Muscle of arm (tissue), 12 donors: ENCODE measurements around the gene PRPF19. TPM values are rescaled to one million over a fixed set of nuclear protein-coding genes. Genes with fewer than 3 reads are reported as not detected.

ENCODE experiments used
- DNase-seq: peaks from one replicate; pipeline ENCODE4 v3.0.0-alpha.2; 2013
- polyA plus RNA-seq, 12 donors: library from polyadenylated mRNA; unstranded; fragments of 120-200 nt; gene quantifications; one replicate each; pipeline ENCODE4 v1.2.1, GENCODE V29; 2013; ENCODE audit not compliant: insufficient read length in 12 of 12

Gene PRPF19
- polyA plus RNA-seq, 12 donors = 53.4 to 83.9 (median 64.8) TPM; not detected in 1

DNA sequence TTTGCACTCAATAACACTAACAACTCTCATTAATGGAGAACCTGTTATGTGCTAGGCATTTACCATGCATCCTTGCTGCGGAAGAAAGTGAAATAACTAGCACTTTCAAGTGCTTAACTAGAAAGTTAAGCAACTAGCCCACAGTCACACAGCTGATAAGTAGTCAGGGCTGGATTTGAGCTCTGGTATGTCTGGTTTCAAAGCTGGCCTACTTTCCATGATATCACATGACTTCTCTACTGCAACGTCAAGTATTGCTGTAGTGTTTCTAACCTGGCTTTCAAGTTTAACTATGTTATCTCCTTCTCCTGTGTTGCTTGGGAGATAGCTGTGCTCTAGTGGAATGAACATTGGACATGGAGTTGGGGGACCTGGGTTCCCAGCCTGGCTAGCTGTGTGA is 33.5 kb upstream of the PRPF19 start:
- DNase-seq = no peak

DNA sequence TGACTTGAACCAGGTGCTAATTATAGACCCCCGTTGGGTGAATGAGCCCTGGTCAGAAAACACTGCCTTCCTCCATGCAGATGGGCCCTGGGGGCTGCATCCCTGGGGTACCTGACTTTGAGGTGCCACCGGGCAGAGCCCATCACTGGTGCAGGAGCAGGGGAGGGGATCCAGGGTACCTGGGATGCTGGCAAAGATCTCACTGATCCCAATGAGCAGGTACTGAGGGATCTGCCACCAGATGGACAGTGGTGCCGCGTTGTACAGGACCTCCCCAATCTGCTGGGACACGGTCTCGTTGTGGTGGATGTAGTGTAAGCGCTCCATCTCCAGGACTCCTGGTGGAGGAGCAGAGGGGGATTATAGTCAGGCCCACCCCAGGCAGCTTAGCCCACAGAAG is 32.9 kb upstream of the PRPF19 start:
- no peak for DNase-seq

DNA sequence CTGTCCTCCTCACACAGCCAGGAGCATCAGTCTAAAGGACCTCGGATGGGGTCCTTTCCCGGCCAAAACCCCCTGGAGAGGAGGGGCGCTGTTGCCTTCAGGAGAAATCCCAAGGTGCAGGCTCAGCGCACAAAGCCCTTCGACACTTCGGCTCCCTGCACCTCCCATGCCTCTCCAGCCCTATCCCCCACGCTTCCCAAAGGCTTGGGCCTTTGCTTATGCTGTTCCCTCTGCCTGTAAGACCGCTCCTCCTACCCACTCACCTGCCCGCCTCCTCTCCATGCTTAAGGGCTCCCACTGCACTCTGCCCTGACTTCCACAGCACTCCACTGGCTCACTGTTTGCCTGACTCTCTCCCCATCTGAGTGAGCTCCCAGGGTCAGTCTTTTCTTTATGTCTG is 32.1 kb upstream of the PRPF19 start:
- no peak for DNase-seq

DNA sequence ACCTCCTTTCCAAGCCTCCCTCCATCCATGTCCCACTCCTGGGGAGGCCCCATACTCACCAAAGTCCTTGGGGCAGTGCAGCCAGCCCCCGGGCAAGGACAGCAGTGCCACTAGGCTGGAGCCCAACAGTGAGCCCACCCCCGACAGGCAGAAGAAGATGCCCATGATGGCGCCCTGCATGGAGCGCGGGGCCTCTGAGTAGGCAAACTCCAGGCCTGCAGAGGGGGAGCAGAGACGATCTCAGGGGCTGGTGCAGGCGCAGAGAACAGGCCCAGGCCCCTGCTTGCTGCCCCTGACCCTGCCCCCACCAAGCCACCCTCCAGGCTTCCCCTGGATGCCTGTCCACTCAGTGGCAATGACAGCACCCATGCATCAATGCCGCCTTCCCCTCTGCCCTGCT is 31.4 kb upstream of the PRPF19 start:
- no peak for DNase-seq

DNA sequence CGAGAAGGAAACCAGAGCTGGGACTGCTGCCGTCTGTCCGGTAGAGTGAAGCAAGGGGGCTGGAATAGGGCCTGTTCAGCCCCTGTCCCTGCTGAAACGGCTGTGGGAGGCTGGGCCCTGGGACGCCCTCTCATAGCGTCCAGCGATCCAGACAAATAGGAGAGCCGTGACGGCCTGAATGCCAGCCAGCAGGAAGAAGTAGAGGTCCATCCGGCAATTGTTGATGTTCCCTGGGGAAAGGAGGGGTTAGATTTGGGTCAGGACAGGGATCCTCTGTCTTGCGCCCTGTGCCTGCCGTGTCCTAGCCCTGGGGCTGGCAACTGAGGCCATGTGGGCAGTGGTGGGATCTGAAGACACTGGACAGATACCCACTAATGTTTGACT is 30.8 kb upstream of the PRPF19 start:
- no peak for DNase-seq

DNA sequence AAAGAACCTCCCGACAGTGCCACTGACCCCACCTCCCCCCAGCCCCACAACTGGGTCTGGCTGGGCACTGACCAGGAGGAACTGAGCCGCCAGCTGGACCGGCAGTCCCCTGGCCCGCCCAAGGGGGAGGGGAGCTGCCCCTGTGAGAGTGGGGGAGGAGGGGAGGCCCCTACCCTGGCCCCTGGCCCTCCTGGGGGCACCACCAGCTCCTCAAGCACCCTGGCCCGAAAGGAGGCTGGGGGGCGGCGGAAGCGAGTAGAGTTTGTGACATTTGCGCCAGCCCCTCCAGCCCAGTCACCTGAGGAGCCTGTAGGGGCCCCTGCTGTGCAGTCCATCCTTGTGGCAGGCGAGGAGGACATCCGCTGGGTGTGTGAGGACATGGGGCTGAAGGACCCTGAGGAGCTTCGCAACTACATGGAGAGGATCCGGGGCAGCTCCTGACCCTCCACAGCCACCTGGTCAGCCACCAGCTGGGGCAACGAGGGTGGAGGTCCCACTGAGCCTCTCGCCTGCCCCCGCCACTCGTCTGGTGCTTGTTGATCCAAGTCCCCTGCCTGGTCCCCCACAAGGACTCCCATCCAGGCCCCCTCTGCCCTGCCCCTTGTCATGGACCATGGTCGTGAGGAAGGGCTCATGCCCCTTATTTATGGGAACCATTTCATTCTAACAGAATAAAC is 30.2 kb upstream of the PRPF19 start:
- no peak for DNase-seq

DNA sequence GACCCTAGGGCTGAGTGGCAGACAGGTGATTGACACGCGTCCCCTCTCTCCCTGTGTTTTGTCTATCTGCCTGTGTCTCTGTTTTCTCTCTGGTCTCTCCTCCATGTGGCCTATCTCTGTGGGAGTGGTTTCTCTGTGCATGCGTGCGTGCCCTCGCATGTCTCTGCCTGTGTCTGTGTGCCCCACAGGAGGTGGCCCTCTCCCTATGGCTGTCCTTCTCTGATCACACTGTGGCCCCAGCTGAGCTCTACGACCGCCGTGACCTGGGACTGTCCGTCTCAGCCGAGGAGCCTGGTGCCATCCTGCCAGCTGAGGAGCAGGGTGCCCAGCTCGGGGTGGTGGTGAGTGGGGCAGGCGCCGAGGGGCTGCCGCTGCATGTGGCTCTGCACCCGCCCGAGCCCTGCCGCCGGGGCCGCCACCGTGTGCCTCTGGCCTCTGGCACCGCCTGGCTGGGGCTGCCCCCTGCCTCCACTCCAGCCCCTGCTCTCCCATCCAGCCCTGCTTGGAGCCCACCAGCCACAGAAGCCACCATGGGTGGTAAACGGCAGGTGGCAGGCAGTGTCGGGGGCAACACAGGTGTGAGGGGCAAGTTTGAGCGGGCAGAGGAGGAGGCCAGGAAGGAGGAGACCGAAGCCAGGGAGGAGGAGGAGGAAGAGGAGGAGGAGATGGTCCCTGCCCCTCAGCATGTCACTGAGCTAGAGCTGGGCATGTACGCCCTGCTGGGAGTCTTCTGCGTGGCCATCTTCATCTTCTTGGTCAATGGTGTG is 29.5 kb upstream of the PRPF19 start:
- no peak for DNase-seq

DNA sequence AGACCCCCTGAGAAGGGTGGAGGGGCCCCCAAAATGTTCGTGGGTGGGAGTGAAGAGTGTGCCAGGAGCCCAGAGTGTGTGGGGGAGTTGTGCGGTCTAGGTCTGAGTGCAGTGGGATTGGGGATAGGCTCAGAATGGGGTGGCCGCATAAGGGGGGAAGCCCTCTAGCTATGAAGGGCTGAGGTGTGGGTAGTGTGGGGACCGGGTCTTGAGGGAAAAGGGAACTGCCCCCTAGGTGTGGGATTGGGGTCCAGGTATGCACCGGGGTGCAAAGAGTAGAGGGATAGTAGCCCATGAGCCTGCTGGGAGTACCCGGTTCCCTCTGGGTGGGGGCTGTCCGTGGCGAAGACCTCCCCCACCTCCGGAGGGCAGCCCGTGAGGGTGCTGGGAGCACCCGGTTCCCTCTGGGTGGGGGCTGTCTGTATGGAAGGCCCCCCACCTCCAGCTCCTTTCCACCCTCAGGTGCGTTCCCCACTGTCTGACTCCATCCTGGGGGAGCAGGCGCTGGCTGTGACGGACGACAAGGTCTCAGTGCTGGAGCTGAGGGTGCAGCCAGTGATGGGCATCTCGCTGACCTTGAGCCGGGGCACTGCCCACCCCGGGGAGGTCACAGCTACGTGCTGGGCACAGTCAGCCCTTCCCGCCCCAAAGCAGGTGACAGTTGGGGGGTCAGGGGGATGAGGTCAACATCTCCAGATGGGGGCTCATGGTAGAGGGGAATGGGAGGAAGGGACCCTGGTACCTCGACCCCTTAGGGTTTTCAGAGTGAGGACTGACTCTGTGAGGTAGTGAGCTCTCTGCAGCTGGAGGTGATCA is 28.6 kb upstream of the PRPF19 start:
- no peak for DNase-seq

DNA sequence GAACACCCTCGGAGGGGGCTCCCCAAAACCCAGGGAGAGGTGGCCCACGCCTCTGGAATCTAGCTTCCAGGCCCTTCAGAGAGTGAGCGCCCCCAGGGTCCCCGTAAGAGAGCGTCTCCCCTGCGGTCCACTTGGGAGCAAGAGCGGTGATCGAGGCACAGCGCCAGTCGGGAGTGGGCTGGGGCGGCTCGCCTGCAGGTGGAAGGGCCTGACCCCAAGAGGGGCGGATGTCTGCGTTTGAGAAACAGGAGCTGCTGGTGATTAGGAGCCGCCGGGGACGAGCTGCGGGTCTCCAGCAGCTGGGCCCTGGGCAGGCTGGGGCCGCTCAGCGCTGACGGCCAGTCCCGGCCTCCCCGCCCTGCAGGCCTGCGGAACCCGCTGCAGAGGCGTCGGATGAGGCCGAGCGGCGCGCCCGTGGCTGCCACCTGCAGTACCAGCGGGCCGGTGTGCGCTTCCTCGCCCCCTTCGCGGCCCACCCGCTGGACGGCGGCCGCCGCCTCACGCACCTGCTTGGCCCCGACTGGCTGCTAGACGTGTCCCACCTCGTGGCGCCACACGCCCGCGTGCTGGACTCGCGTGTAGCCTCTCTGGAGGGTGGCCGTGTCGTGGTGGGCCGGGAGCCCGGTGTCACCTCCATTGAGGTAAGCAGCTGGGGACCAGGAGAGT is 27.9 kb upstream of the PRPF19 start:
- no peak for DNase-seq

DNA sequence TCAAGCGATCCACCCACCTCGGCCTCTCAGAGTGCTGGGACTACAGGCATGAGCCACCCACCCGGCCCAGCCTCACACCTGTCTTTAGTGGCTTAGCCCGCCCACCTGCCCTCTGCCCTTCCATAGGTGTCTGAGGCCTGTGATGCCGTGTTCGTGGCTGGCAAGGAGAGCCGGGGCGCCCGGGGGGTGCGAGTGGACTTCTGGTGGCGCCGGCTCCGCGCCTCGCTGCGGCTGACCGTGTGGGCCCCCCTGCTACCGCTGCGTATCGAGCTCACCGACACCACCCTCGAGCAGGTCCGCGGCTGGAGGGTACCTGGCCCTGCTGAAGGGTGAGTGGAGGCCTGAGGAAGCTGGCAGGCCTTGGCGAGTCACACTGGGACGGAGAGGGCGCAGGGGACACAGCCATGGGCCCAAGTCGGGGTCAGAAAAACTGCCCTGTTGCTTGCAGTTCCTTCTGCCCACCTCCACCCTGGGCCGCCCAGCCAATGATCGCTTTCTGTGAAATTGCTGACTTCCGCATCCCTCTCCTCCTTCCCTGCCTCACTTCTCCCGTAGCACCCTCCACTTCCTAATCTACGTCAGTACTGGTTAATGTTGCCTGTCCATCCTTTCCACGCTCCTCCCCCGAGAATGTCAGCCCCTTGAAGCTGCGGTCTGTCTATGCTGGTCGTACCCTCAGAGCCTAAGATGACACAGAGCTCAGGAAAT is 27.2 kb upstream of the PRPF19 start:
- DNase-seq = no peak

DNA sequence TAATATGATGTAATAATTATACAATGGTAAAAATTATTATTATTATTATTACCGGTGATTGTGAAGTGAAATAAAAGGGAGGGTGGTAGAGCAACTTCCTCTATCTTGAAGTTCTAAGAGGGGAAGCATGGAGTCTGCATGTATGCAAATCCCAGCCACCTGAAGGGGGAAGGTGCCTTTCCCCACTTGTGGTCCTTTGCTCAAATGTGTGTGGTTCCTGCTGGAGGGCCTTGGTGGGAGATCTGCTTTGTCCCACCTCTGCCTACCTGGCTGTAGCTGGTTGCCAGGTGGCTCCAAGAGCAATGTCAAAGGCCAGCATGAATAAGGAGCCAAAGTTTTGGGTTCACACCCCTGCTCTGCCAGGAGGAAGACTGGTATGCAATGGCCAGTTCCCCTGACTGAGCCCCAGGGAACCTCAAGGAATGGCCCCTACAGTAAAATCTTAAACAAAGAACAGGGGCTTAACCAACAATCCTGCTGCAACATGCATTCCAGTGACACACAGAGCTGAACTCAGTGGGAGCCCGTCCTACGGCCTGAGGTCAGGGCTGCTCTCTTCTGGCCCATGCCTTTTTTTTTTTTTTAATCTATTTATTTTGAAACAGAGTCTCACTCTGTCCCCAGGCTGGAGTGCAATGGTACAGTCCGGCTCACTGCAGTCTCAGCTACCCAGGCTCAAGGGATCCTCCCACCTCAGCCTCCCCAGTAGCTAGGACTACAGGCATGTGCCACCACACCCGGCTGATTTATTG is 26.4 kb upstream of the PRPF19 start:
- no peak for DNase-seq

DNA sequence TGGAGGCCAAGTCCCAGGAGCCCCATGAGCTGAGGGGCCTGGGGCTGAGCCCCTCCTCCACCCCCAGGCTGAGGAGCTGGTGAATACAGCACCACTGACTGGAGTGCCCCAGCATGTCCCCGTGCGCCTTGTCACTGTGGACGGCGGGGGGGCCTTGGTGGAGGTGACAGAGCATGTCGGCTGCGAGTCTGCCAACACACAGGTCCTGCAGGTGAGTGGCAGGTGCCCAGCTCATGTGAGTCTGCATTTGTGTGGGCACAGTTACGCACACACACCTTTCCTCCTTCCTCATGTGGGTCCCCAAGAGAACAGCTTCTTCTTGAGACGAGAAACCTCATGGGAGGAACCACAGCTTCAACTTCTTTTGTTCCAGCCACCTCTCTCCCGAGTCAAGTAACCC is 25.5 kb upstream of the PRPF19 start:
- no peak for DNase-seq

DNA sequence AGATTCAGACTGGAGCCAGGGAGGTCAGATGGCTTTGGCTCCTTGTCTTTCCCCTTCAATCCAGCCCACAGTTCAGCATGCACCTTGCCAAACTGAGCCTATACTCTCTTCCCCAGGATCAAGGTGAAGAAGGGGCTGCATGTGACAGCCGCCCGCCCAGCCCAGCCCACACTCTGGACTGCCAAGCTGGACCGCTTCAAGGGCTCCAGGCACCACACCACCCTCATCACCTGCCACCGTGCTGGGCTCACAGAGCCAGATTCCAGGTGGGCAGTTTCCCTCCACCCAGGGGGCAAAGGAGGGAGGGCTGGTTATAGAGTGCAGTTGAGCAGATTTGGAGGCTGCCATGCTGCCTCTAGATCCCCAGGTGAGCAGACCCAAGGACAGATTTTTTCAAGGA is 24.0 kb upstream of the PRPF19 start:
- no peak for DNase-seq

DNA sequence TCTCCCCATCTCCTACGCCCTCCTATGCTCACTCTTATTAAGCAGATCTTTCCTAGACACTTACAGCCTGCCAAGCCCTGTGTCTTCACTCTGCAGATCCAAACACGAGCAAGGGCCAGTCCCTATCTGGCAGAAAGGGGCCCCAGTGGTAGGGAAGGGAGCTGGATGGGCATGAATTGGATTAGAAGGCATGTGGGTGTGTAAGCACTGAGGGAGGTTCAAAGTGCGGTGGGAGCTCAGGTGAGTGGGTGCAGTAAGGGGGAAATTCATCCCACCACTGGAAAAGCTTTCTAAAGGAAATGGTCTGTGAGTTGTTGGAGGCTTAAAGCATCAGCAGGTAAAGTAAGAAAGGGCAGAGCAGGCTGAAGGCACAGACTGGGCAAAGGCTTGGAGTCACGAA is 23.4 kb upstream of the PRPF19 start:
- no peak for DNase-seq

DNA sequence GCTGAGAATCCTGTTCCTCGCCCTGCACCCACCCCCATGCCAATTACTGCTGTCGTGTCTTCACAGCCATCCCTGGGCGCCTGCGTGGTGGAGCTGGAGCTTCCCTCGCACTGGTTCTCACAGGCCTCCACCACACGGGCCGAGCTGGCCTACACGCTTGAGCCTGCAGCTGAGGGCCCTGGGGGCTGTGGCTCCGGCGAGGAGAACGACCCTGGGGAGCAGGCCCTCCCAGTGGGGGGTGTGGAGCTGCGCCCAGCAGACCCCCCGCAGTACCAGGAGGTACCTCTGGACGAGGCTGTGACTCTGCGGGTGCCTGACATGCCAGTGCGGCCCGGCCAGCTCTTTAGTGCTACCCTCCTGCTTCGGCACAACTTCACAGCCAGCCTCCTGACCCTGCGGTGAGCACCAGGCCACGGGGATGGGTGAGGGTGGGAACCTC is 22.2 kb upstream of the PRPF19 start:
- no peak for DNase-seq

DNA sequence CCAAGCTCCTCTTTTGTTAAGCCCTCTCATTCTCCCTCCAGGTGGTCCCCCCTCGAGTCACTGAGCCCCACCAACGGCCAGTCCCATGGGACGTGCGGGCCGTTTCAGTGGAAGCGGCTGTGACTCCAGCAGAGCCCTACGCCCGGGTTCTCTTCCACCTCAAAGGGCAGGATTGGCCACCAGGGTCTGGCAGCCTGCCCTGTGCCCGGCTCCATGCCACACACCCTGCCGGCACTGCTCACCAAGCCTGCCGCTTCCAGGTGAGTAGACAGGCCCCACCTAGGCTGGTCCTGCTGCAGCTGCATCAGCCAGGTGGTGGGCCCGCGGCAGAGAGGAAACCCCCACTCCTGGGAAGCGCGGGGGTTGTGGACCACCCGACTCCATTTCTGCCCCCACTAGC is 21.2 kb upstream of the PRPF19 start:
- no peak for DNase-seq

DNA sequence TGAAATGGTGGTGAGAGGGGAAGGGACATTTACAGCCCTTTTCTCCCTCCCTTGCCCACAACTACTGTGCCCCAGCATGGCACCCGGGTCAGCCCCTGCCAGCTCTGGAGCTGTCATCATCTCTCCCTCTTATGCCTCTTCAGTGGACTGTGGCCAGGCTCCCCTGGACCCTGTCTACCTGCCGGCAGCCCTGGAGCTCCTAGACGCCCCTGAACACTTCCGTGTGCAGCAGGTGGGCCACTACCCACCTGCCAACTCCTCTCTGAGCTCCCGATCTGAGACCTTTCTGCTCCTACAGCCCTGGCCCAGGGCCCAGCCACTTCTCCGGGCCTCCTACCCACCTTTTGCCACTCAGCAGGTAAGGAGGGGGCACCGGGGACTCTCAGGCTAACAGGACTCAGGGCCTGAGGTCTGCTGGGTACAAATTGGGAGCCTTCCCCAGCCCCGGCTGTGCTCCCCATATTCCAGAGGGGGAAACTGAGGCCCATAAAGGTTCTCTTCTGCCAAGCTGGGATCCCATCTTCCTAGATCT is 20.7 kb upstream of the PRPF19 start:
- DNase-seq = no peak

DNA sequence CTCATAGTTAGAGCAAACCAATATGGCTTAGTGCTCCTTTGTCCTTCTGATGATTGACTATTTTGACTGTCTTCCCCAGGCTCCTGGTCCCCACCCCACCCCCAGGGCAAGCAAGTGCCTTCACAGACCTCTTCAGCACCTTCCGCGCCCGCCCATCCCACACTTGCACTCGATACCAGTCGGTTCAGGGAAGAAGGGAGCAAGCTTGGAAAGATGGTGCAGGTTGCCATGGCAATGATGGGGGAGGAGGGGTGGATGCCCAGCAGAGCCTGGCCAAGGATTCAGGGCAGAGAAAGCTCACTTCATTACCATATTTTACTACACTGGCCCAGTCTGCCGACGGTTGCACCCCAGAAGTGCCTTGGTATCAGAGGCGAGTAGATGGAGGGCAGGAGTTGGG is 20.1 kb upstream of the PRPF19 start:
- DNase-seq = no peak

DNA sequence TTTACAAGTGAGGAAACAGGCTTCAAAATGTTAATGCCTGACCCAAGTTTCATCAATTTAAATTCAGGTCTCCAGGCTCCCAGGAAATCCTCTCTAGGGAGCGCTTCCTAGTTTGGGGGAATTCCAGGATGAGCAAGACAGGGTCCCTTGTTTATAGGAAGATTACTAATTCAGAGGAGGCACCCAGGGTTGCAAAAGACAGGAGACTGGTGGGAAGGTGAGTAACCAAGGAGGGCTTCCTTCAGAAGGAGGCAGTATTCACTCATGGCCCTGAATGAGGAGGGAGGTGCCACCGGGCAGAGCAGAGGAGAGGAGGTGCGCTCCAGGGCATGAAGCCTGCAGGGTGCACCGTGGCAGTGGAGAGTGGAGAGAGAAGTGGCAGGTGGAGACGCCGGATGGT is 19.5 kb upstream of the PRPF19 start:
- DNase-seq = no peak
